ENCODE measurements around the gene SMC1B.
"Not testable (repeated sequence)": the region's sequence is repeated elsewhere in the genome, so short reads cannot be mapped to it uniquely, and the experiment has no call there.

The SMC1B gene

GRCh38 chr22:45447596-45447995 lies 34.2 kb upstream of the SMC1B start:
- not testable (repeated sequence) for H3K27me3 ChIP-seq (ENCODE audit: insufficient read depth, low read length); H3K14ac ChIP-seq (ENCODE audit: low read length); H3K79me2 ChIP-seq (ENCODE audit: control insufficient read depth, insufficient read depth, low read length, poor library complexity); H4K8ac ChIP-seq (ENCODE audit: low read depth, low read length); H3K4me3 ChIP-seq (ENCODE audit: low read depth, low read length); H3K9me3 ChIP-seq (ENCODE audit: insufficient read depth, low read depth, low read length); H4K12ac ChIP-seq (ENCODE audit: low read depth, low read length); H3K4me2 ChIP-seq (ENCODE audit: low read length); H3K23ac ChIP-seq (ENCODE audit: low read length); H3K9ac ChIP-seq (ENCODE audit: low read length); H3K27ac ChIP-seq (ENCODE audit: low read depth, low read length); H2BK5ac ChIP-seq (ENCODE audit: low read depth, low read length, poor library complexity); H3K18ac ChIP-seq (ENCODE audit: low read length); H2AFZ ChIP-seq (ENCODE audit: insufficient read depth, low read length, poor library complexity); H3K36me3 ChIP-seq (ENCODE audit: control insufficient read depth in 1 of 2, insufficient read depth in 2 of 2, low read length in 2 of 2); H2AK5ac ChIP-seq (ENCODE audit: low read length)
- no CpG with 5 or more reads among the region's 4 CpGs for WGBS (ENCODE audit: extremely low coverage, insufficient coverage, insufficient read length)
- H3K4me1 ChIP-seq (ENCODE audit: control insufficient read depth in 1 of 2, insufficient read depth in 2 of 2, low read length in 2 of 2) = peaks cover 38 to 41% of the 10 kb centered on the region in 2 experiments
- peak overlapping the region; percentile 75 for H4K91ac ChIP-seq (ENCODE audit: low read depth, low read length)
- H3K79me1 ChIP-seq (ENCODE audit: low read length) = peaks cover 56% of the 10 kb centered on the region
- peak overlapping the region; percentile 64 for H2BK12ac ChIP-seq (ENCODE audit: low read length)
- peak; percentile 90 to 92 for DNase-seq
- H2BK120ac ChIP-seq (ENCODE audit: insufficient read depth, low read length, poor library complexity) = peak overlapping the region; percentile 22
- H3K4ac ChIP-seq (ENCODE audit: low read depth, low read length) = peak overlapping the region; percentile 59

GRCh38 chr22:45446216-45446615 lies 32.8 kb upstream of the SMC1B start:
- Histone ChIP-seq H4K91ac (ENCODE audit: low read depth, low read length) (peak overlapping the region; percentile 99), H3K27ac (ENCODE audit: low read depth, low read length) (peak overlapping the region; percentile 97), H3K27me3 (ENCODE audit: insufficient read depth, low read length) (no peaks in the 10 kb centered on the region), H2AFZ (ENCODE audit: insufficient read depth, low read length, poor library complexity) (peak overlapping the region; percentile 8), H2BK12ac (ENCODE audit: low read length) (peak overlapping the region; percentile 88), H3K4ac (ENCODE audit: low read depth, low read length) (peak overlapping the region; percentile 57), H3K9me3 (ENCODE audit: insufficient read depth, low read depth, low read length) (peaks cover 1% of the 10 kb centered on the region), H3K9ac (ENCODE audit: low read length) (no peak overlapping the region), H3K4me3 (ENCODE audit: low read depth, low read length) (no peak overlapping the region), H4K8ac (ENCODE audit: low read depth, low read length) (peak overlapping the region; percentile 61), H3K23ac (ENCODE audit: low read length) (no peak overlapping the region), H3K14ac (ENCODE audit: low read length) (peak overlapping the region; percentile 55), H2AK5ac (ENCODE audit: low read length) (peak overlapping the region; percentile 85), H3K36me3 (ENCODE audit: control insufficient read depth in 1 of 2, insufficient read depth in 2 of 2, low read length in 2 of 2) (no peaks in the 10 kb centered on the region), H2BK120ac (ENCODE audit: insufficient read depth, low read length, poor library complexity) (peak overlapping the region; percentile 89), H4K12ac (ENCODE audit: low read depth, low read length) (no peak overlapping the region), H3K18ac (ENCODE audit: low read length) (peak overlapping the region; percentile 78), H3K4me1 (ENCODE audit: control insufficient read depth in 1 of 2, insufficient read depth in 2 of 2, low read length in 2 of 2) (peaks cover 44 to 48% of the 10 kb centered on the region in 2 experiments), H3K79me1 (ENCODE audit: low read length) (peaks cover 66% of the 10 kb centered on the region), H3K79me2 (ENCODE audit: control insufficient read depth, insufficient read depth, low read length, poor library complexity) (peaks cover 8% of the 10 kb centered on the region), H2BK5ac (ENCODE audit: low read depth, low read length, poor library complexity) (peak overlapping the region; percentile 99), H3K4me2 (ENCODE audit: low read length) (no peak overlapping the region)
- whole genome bisulfite sequencing (ENCODE audit: extremely low coverage, insufficient coverage, insufficient read length) = no CpG with 5 or more reads among the region's 5 CpGs
- peak; percentile 82 to 85 for DNase-seq

- no CpG with 5 or more reads among the region's 14 CpGs for WGBS (ENCODE audit: extremely low coverage, insufficient coverage, insufficient read length)
- H2BK5ac ChIP-seq (ENCODE audit: low read depth, low read length, poor library complexity) = peak overlapping the region; percentile 99
- peak overlapping the region; percentile 93 for H3K14ac ChIP-seq (ENCODE audit: low read length)
Measured at GRCh38 chr22:45445031-45445710, 31.8 kb upstream of the SMC1B start.

GRCh38 chr22:45444168-45444567 lies 30.8 kb upstream of the SMC1B start:
- Histone ChIP-seq H3K23ac (ENCODE audit: low read length) (no peak overlapping the region), H2AFZ (ENCODE audit: insufficient read depth, low read length, poor library complexity) (no peak overlapping the region), H3K9me3 (ENCODE audit: insufficient read depth, low read depth, low read length) (peaks cover 1% of the 10 kb centered on the region), H3K27me3 (ENCODE audit: insufficient read depth, low read length) (no peaks in the 10 kb centered on the region), H3K18ac (ENCODE audit: low read length) (peak overlapping the region; percentile 97), H2BK12ac (ENCODE audit: low read length) (peak overlapping the region; percentile 96), H3K14ac (ENCODE audit: low read length) (peak overlapping the region; percentile 99), H2BK120ac (ENCODE audit: insufficient read depth, low read length, poor library complexity) (peak overlapping the region; percentile 99), H2BK5ac (ENCODE audit: low read depth, low read length, poor library complexity) (peak overlapping the region; percentile 98), H3K27ac (ENCODE audit: low read depth, low read length) (peak overlapping the region; percentile 97), H4K91ac (ENCODE audit: low read depth, low read length) (peak overlapping the region; percentile 99), H3K4me1 (ENCODE audit: control insufficient read depth in 1 of 2, insufficient read depth in 2 of 2, low read length in 2 of 2) (peaks cover 45 to 49% of the 10 kb centered on the region in 2 experiments), H2AK5ac (ENCODE audit: low read length) (peak overlapping the region; percentile 99), H3K36me3 (ENCODE audit: control insufficient read depth in 1 of 2, insufficient read depth in 2 of 2, low read length in 2 of 2) (no peaks in the 10 kb centered on the region), H3K4me3 (ENCODE audit: low read depth, low read length) (no peak overlapping the region), H3K4me2 (ENCODE audit: low read length) (peak overlapping the region; percentile 17), H4K8ac (ENCODE audit: low read depth, low read length) (peak overlapping the region; percentile 40), H3K79me2 (ENCODE audit: control insufficient read depth, insufficient read depth, low read length, poor library complexity) (peaks cover 8% of the 10 kb centered on the region), H4K12ac (ENCODE audit: low read depth, low read length) (peak overlapping the region; percentile 0), H3K79me1 (ENCODE audit: low read length) (peaks cover 67% of the 10 kb centered on the region), H3K9ac (ENCODE audit: low read length) (peak overlapping the region; percentile 0), H3K4ac (ENCODE audit: low read depth, low read length) (peak overlapping the region; percentile 81)
- peak; percentile 76 to 87 for DNase-seq
- no CpG with 5 or more reads among the region's 3 CpGs for WGBS (ENCODE audit: extremely low coverage, insufficient coverage, insufficient read length)

More at GRCh38 chr22:45445031-45445710, 31.8 kb upstream of the SMC1B start:
- peak overlapping the region; percentile 43 for H2BK12ac ChIP-seq (ENCODE audit: low read length)
- no peaks in the 10 kb centered on the region for H3K36me3 ChIP-seq (ENCODE audit: control insufficient read depth in 1 of 2, insufficient read depth in 2 of 2, low read length in 2 of 2)
- no peak overlapping the region for H3K4me2 ChIP-seq (ENCODE audit: low read length)
- H2BK120ac ChIP-seq (ENCODE audit: insufficient read depth, low read length, poor library complexity) = peak overlapping the region; percentile 99
- peak overlapping the region; percentile 99 for H4K91ac ChIP-seq (ENCODE audit: low read depth, low read length)
- no peak overlapping the region for H4K12ac ChIP-seq (ENCODE audit: low read depth, low read length)
- peak overlapping the region; percentile 85 for H4K8ac ChIP-seq (ENCODE audit: low read depth, low read length)
- peaks cover 67% of the 10 kb centered on the region for H3K79me1 ChIP-seq (ENCODE audit: low read length)
- peak overlapping the region; percentile 91 for H2AK5ac ChIP-seq (ENCODE audit: low read length)
- DNase-seq = peak; percentile 89 to 92
- H3K27me3 ChIP-seq (ENCODE audit: insufficient read depth, low read length) = no peaks in the 10 kb centered on the region
- H3K4ac ChIP-seq (ENCODE audit: low read depth, low read length) = peak overlapping the region; percentile 11
- peak overlapping the region; percentile 97 for H3K27ac ChIP-seq (ENCODE audit: low read depth, low read length)
- no peak overlapping the region for H3K23ac ChIP-seq (ENCODE audit: low read length)
- no peak overlapping the region for H3K4me3 ChIP-seq (ENCODE audit: low read depth, low read length)
- H3K9ac ChIP-seq (ENCODE audit: low read length) = no peak overlapping the region
- H3K79me2 ChIP-seq (ENCODE audit: control insufficient read depth, insufficient read depth, low read length, poor library complexity) = peaks cover 8% of the 10 kb centered on the region
- H2AFZ ChIP-seq (ENCODE audit: insufficient read depth, low read length, poor library complexity) = no peak overlapping the region
- peaks cover 1% of the 10 kb centered on the region for H3K9me3 ChIP-seq (ENCODE audit: insufficient read depth, low read depth, low read length)
- H3K18ac ChIP-seq (ENCODE audit: low read length) = peak overlapping the region; percentile 96
- H3K4me1 ChIP-seq (ENCODE audit: control insufficient read depth in 1 of 2, insufficient read depth in 2 of 2, low read length in 2 of 2) = peaks cover 45 to 49% of the 10 kb centered on the region in 2 experiments

Measured in trophoblast cell (in vitro differentiated cells and primary cell).